ENCODE data around the gene TFF3. TPM values are rescaled to one million over a fixed set of nuclear protein-coding genes. Genes with fewer than 3 reads are reported as not detected.

The TFF3 gene
- total and polyA plus RNA-seq, 10 donors, result 28.9 to 123 (median 72.7) TPM

DNA sequence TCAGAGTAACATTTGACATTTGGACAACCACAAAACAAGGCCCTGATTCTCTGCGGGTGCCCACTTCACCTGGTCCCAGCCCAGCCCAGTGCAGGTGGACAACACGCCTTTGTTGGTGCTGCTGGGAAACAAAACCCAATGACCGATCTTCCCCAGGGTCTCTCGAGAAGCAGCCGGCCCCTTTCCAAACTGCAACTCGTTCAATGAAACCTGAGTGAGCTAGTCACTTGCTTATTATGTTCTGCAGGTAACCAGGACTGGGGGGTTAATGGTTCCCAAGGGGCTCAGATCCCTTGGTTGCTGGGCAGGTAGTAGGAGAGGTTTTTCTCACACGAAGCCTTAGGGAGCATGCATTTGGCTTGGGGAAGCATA is 53.4 kb downstream of the TFF3 start:
- TF ChIP-seq, protein P1, sequence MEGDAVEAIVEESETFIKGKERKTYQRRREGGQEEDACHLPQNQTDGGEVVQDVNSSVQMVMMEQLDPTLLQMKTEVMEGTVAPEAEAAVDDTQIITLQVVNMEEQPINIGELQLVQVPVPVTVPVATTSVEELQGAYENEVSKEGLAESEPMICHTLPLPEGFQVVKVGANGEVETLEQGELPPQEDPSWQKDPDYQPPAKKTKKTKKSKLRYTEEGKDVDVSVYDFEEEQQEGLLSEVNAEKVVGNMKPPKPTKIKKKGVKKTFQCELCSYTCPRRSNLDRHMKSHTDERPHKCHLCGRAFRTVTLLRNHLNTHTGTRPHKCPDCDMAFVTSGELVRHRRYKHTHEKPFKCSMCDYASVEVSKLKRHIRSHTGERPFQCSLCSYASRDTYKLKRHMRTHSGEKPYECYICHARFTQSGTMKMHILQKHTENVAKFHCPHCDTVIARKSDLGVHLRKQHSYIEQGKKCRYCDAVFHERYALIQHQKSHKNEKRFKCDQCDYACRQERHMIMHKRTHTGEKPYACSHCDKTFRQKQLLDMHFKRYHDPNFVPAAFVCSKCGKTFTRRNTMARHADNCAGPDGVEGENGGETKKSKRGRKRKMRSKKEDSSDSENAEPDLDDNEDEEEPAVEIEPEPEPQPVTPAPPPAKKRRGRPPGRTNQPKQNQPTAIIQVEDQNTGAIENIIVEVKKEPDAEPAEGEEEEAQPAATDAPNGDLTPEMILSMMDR (IDR thresholded peaks at IDR 0.05 in 8 of 11, conservative IDR thresholded peaks at IDR 0.05 in 3 of 11), result no peak
- TF ChIP-seq POLR2A (IDR thresholded peaks at IDR 0.05) (no peak), POLR2AphosphoS5 (IDR thresholded peaks at IDR 0.05) (no peak)
- 77 to 89% (median 84%) methylated on average over 7 of the region's 7 CpGs for WGBS, 5 donors
- H3K27me3 ChIP-seq (replicated peaks in 1 of 7), result peaks cover 0 to 4% (median 0%) of the 10 kb centered on the region in 7 donors
- H3K27ac ChIP-seq, result peak overlapping the region in 6 of 8 donors; percentile 41 to 88 (median 80)
- intact Hi-C loops (cut with DNase I; ENCODE audit: low total_unique reads), result no loop called here
- no peak for DNase-seq
- H3K9me3 ChIP-seq, result no peaks in the 10 kb centered on the region
- H3K36me3 ChIP-seq, result peaks cover 0 to 26% (median 0%) of the 10 kb centered on the region in 6 donors
- peaks cover 11 to 91% (median 69%) of the 10 kb centered on the region in 6 donors for H3K4me1 ChIP-seq
- no peak overlapping the region for H3K4me3 ChIP-seq

Other genes starting within 250 kb of the TFF3 start
- gene UMODL1, start 244.1 kb downstream of the TFF3 start, total RNA-seq, result under 1 TPM in 5 of 7 donors, not detected in 2; 0.09 to 0.85 (median 0.28) TPM
- under 1 TPM in 2 of 3 donors, not detected in 1; 0.02 to 0.03 TPM for gene UMODL1, start 244.1 kb downstream of the TFF3 start, polyA plus RNA-seq
- 100 to 1,000 TPM in 5 of 7 donors, 10 to 100 TPM in 2; 76.7 to 143 (median 103) TPM for gene ABCG1, start 96.3 kb downstream of the TFF3 start, total RNA-seq
- gene ABCG1, start 96.3 kb downstream of the TFF3 start, polyA plus RNA-seq, result 10 to 100 TPM; 14.6 to 17.0 (median 15.6) TPM
- gene TFF2, start 35.6 kb upstream of the TFF3 start, total RNA-seq, result not detected
- under 1 TPM in 1 of 3 donors, not detected in 2; 0.14 TPM for gene TFF2, start 35.6 kb upstream of the TFF3 start, polyA plus RNA-seq
- not detected for gene TFF1, start 51.1 kb upstream of the TFF3 start, total RNA-seq
- not detected for gene TFF1, start 51.1 kb upstream of the TFF3 start, polyA plus RNA-seq
- 1 to 10 TPM in 2 of 7 donors, under 1 TPM in 4, not detected in 1; 0.51 to 6.0 (median 0.78) TPM for gene TMPRSS3, start 80.6 kb upstream of the TFF3 start, total RNA-seq
- under 1 TPM; 0.22 to 0.32 (median 0.24) TPM for gene TMPRSS3, start 80.6 kb upstream of the TFF3 start, polyA plus RNA-seq
- gene UBASH3A, start 88.5 kb upstream of the TFF3 start, total RNA-seq, result 10 to 100 TPM in 5 of 7 donors, 1 to 10 TPM in 2; 7.2 to 16.3 (median 11.4) TPM
- 1 to 10 TPM; 2.6 to 4.2 (median 3.3) TPM for gene UBASH3A, start 88.5 kb upstream of the TFF3 start, polyA plus RNA-seq
- gene RSPH1, start 180.8 kb upstream of the TFF3 start, total RNA-seq, result under 1 TPM in 2 of 7 donors, not detected in 5; 0.25 to 0.33 TPM
- gene RSPH1, start 180.8 kb upstream of the TFF3 start, polyA plus RNA-seq, result under 1 TPM; 0.10 to 0.35 (median 0.26) TPM
- 10 to 100 TPM; 20.9 to 31.4 (median 24.5) TPM for gene SLC37A1, start 198.4 kb upstream of the TFF3 start, total RNA-seq
- gene SLC37A1, start 198.4 kb upstream of the TFF3 start, polyA plus RNA-seq, result 10 to 100 TPM in 1 of 3 donors, 1 to 10 TPM in 2; 6.9 to 12.0 (median 9.5) TPM

Data from spleen (tissue), 11 donors.